Muscle of leg (tissue), 11 donors: ENCODE data around the gene RPL35. TPM values are rescaled to one million over a fixed set of nuclear protein-coding genes. Genes with fewer than 3 reads are reported as not detected.

Experiments
- DNase-seq: peaks from one replicate; pipeline ENCODE4 v3.0.0; 2013
- H3K27ac ChIP-seq: one replicate; pipeline ENCODE4 v1.5.1; 2013; ENCODE audit warnings: mild to moderate bottlenecking, low read length, control low read depth
- H3K27me3 ChIP-seq: one replicate; pipeline ENCODE4 v1.6.1; 2013; ENCODE audit warnings: low read length; ENCODE audit not compliant: control insufficient read depth, insufficient read depth
- H3K36me3 ChIP-seq: one replicate; pipeline ENCODE4 v1.6.1; 2013; ENCODE audit warnings: low read length; ENCODE audit not compliant: control insufficient read depth, insufficient read depth
- H3K4me1 ChIP-seq: one replicate; pipeline ENCODE4 v1.6.1; 2013; ENCODE audit warnings: low read length; ENCODE audit not compliant: control insufficient read depth, insufficient read depth
- H3K4me3 ChIP-seq: one replicate; pipeline ENCODE4 v1.5.1; 2013; ENCODE audit warnings: low read length, control low read depth
- H3K9me3 ChIP-seq: replicated peaks from 2 replicates; pipeline ENCODE4 v1.6.1; 2013; ENCODE audit warnings: low read depth, low read length; ENCODE audit not compliant: control insufficient read depth
- WGBS: methylation state at CpG from one replicate; pipeline ENCODE4 v1.1.5; 2013; ENCODE audit warnings: missing lambda C conversion rate; ENCODE audit not compliant: insufficient coverage; 5-methylcytosine and 5-hydroxymethylcytosine counted together
- polyA plus RNA-seq, 8 donors: library from polyadenylated mRNA; unstranded; fragments of 120-200 nt; gene quantifications; one replicate each; pipeline versions ENCODE4 v1.2.1 to v1.2.3, GENCODE V29; 2013; ENCODE audit warnings: inconsistent platforms in 1 of 8, low replicate concordance in 1 of 8; ENCODE audit not compliant: insufficient read length in 8 of 8, insufficient read depth in 1 of 8
- total RNA-seq: library from RNA; stranded (reverse); fragments of 120-200 nt; gene quantifications from one replicate; pipeline ENCODE4 v1.2.4, GENCODE V29; 2013

RPL35 gene
- total and polyA plus RNA-seq, 9 donors, result 1,814 to 4,378 (median 2,147) TPM

DNA sequence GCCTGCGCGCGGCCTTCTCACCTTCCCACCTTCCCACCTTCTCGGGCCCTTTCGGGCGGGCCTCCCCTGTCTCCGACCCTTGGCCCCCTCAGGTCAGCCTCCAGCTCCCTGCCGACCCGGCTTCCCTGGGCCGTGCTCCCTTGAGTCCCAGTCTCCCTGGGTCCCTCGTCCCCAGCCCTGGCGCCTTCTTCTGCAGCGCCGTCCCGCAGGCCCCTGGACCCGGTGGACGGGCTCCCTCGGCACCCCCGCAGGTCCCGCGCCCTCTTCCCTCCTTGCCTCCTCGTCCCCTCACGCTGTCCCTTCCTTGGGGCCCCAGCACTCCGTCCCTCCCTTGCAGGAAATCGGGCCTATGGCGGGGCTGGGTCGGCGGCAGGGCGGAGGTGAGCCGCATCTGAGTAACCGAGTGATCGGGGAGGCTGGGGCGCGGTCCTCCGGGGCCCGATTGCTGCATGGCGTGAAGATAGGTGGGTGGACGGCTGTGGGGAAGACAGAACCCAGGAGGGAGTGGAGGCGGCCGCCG is 7.8 kb upstream of the RPL35 start:
- Histone ChIP-seq H3K27ac (peak overlapping the region; percentile 89), H3K9me3 (no peaks in the 10 kb centered on the region), H3K27me3 (no peaks in the 10 kb centered on the region), H3K4me1 (peaks cover 29% of the 10 kb centered on the region), H3K4me3 (peak overlapping the region; percentile 99), H3K36me3 (peaks cover 20% of the 10 kb centered on the region)
- 0% methylated on average over 36 of the region's 41 CpGs for WGBS
- DNase-seq, result no peak

DNA sequence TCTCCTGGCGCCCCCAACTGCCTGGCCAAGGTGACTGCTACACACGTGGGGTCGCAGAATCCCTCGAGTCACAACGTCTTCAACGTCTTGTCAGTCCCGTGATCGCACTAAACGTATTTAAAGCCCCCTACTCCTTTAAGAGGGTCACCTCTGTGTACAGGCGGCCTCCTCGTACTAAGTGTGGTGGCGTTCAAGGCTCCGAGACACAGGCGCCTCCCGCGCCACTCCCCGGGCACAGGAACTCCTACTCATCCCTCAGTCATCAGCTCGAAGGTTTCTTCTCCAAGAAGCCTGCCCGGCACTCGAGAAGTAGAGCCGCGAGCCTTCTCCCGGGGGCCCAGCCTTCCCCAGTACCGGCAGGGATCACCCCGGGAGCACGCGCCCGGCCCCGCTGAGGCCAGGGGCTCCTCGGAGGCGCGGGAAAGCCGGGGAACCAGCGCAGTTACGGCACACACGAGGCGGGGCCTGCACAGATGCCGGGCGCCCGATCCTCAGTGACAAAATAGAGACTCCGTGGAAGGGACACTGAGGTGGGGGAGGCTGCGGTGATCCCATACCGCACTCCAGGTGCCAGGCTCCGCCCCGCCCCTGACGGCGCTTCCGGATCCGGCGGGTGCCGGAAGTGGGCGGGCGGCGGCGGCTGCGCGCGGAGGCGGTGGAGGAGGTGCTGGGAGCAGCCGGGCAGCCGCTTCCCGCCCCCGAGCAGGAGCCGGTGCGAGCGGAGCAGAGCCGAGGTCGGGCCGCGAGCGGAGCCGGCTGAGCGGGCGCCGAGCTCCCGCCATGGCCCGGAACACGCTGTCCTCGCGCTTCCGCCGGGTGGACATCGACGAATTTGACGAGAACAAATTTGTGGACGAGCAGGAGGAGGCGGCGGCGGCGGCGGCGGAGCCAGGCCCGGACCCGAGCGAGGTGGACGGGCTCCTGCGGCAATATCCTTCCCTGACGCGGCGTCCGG is 7.0 kb upstream of the RPL35 start:
- WGBS, result under 1% methylated on average over 101 of the region's 101 CpGs

DNA sequence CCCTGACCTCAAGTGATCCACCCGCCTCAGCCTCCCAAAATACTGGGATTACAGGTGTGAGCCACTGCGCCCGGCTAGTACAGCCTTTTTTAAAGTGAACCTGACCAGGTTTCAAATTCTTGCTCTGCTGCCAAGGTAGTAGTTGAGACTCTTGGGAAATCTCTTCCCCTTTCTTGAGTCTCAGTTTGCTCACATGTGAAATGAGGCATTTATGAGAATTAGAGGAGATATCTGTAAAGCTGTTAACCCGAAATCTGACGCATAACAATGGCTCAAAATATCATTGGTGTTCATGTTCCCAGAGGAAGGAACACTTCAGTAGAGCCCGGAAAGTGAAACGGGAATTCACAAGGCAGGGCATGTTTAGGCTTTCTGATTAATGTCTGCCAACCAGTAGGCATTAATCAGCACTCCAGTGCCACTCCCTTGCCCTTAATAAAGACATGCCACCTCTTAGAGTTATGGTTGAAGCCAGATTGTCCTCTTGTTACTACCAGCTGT is 1.7 kb upstream of the RPL35 start:
- Histone ChIP-seq H3K27ac (no peak overlapping the region), H3K4me3 (no peak overlapping the region)

More for the DNA sequence above, 7.0 kb upstream of the RPL35 start:
- peak overlapping the region; percentile 94 for H3K27ac ChIP-seq
- H3K36me3 ChIP-seq, result peaks cover 15% of the 10 kb centered on the region
- DNase-seq, result peak; percentile 94
- no peaks in the 10 kb centered on the region for H3K27me3 ChIP-seq
- peak overlapping the region; percentile 99 for H3K4me3 ChIP-seq
- H3K9me3 ChIP-seq, result no peaks in the 10 kb centered on the region
- peaks cover 29% of the 10 kb centered on the region for H3K4me1 ChIP-seq

DNA sequence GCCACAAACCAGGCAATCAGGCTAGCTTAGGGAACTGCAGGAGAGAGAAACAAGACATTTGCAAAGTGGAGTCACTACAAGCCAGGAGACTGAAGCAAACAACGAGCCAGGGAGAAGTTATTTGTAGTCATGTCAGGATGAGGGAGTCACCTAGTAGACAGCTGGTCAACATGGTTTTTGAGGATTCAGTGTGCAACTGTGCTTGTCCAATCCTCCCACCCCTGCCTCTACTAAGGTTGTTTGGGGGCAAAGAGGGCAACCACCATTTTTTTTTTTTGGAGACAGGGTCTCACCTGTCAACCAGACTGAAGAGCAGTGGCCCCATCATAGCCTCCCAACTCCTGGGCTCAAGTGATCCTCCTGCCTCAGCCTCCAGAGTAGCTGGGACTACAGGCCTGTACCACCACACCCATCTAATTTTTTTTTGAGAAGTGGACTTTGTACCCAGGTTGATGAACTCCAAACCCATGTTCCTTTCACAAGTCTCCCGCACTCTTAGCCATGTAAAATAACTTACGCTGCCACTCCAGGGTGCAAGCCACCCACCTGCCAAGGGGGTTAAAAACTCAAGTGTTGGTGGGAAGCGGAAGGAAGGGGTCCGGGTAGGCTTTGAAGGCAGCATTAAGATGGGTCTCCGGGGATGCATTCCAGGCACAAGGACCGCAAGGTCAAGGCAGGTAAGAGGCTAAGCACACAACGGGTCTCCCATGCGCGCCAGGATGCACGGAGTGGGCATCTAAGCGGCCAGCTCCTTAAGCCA is 995 bp downstream of the RPL35 start:
- Histone ChIP-seq H3K36me3 (peaks cover 53% of the 10 kb centered on the region), H3K4me3 (peak overlapping the region; percentile 100), H3K27ac (peak overlapping the region; percentile 89), H3K4me1 (peaks cover 37% of the 10 kb centered on the region), H3K9me3 (no peaks in the 10 kb centered on the region), H3K27me3 (no peaks in the 10 kb centered on the region)
- 3% methylated on average over 10 of the region's 12 CpGs for WGBS
- DNase-seq, result peak; percentile 45

More for the DNA sequence above, 1.7 kb upstream of the RPL35 start:
- Histone ChIP-seq H3K4me1 (peaks cover 35% of the 10 kb centered on the region), H3K9me3 (no peaks in the 10 kb centered on the region), H3K27me3 (no peaks in the 10 kb centered on the region), H3K36me3 (peaks cover 27% of the 10 kb centered on the region)
- WGBS, result 47% methylated on average over 3 of the region's 7 CpGs
- no peak for DNase-seq

DNA sequence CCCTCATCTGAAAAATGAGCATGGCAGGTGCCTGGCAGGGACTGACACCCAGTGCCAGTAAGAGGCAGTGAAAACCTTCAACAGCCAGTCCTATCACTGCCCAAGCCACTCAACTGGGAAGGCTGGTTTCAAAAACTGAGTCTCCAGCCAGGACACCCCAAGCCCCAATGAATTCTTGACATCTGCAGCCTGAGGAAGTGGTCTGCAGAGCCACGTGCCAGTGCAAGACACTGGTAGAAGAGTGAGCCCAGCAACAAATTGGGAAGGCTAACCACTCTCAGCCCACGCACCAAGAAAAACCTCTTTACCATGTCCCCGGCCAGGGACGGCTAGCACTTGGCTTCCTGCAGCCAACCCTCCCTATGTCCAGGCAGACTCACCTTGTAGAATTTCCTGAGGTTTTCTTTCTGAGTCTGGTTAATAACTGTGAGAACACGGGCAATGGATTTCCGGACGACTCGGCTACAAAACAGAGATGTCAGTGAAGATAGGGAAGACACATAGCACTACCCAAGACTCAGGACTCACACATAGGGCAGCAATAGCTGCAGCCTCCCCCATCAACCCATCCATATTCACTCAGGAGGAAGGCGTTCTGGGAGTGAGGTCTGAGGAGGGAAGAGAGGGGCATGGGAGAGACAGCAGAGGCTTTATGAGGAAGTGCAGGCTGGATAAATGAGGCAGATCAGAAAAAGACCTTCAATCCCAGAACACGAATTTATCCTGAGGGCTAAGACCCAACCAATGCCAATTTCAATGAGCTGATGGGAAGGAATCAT is 1.8 kb downstream of the RPL35 start:
- no peaks in the 10 kb centered on the region for H3K9me3 ChIP-seq
- H3K4me3 ChIP-seq, result peak overlapping the region; percentile 100
- H3K27ac ChIP-seq, result peak overlapping the region; percentile 89
- no peak for DNase-seq
- 67% methylated on average over 1 of the region's 10 CpGs for WGBS
- peaks cover 54% of the 10 kb centered on the region for H3K36me3 ChIP-seq
- no peaks in the 10 kb centered on the region for H3K27me3 ChIP-seq
- peaks cover 37% of the 10 kb centered on the region for H3K4me1 ChIP-seq

DNA sequence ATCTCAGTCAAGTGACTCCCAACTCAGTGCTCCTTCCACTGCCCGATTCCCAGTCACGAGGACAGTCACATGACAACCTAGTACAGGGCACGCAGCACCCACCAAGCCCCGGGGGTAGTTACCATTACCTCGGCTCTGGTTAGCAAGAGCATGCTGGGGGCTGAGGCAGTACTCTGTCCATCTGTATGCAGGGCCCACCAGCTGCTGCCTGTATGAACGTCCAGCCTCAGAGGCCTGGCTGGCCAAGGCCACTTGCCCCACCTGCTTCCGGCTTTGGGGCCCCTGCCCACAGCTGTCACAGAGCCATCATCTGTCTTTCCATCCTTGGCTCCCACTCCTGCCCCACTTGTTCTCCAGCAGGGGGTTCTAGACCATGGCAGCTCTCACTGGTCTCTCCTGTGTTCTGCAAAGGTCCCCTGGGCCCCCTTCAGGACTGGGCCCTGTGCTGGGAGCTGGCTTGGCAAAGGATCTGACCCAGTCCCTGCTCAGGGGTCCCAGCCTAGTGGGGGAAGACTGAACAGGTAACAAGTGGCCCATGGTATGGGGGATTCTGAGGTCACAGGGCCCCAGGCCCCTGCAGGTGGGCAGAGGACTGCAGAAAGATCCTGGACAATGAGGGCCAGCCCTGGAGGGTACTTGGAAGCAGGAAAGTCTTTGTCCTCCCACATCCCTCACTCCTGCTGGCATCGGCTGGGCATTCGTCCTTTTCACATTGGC is 3.3 kb downstream of the RPL35 start:
- Histone ChIP-seq H3K27ac (peak overlapping the region; percentile 69), H3K9me3 (no peaks in the 10 kb centered on the region), H3K27me3 (no peaks in the 10 kb centered on the region), H3K36me3 (peaks cover 54% of the 10 kb centered on the region), H3K4me3 (no peak overlapping the region), H3K4me1 (peaks cover 38% of the 10 kb centered on the region)
- WGBS, result 74% methylated on average over 5 of the region's 9 CpGs
- DNase-seq, result peak; percentile 70

DNA sequence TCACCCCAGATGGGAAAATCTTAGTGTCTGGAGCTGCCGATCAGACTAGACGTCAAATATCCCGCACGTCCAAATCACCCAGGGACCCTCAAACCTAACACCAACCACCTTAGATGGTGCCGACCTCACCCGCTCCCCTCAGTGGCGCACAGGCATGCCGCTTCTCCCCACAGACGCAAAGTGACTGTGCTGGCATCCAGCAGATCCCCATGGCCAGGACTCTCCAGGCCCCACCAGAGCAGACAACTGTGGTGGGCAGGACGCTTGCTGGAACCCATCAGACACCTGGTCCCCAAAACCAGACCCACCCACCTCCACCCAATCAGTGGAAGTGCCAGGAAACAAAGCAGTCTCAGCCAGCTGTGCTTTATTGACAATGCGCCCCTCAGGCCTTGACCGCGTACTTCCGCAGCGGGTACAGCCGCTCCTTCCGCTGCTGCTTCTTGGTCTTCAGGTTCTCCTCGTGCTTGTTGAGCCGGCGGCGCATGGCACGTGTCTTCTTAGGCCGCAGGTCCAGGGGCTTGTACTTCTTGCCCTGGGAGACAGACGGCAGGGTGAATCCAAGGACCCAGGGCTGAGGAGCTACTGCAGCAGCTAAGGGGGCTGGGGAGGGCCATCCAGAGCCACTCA is 4.1 kb downstream of the RPL35 start:
- H3K36me3 ChIP-seq, result peaks cover 54% of the 10 kb centered on the region
- DNase-seq, result no peak
- H3K27me3 ChIP-seq, result no peaks in the 10 kb centered on the region
- no peak overlapping the region for H3K4me3 ChIP-seq
- 88% methylated on average over 19 of the region's 24 CpGs for WGBS
- H3K4me1 ChIP-seq, result peaks cover 46% of the 10 kb centered on the region
- H3K9me3 ChIP-seq, result no peaks in the 10 kb centered on the region
- peak overlapping the region; percentile 9 for H3K27ac ChIP-seq

DNA sequence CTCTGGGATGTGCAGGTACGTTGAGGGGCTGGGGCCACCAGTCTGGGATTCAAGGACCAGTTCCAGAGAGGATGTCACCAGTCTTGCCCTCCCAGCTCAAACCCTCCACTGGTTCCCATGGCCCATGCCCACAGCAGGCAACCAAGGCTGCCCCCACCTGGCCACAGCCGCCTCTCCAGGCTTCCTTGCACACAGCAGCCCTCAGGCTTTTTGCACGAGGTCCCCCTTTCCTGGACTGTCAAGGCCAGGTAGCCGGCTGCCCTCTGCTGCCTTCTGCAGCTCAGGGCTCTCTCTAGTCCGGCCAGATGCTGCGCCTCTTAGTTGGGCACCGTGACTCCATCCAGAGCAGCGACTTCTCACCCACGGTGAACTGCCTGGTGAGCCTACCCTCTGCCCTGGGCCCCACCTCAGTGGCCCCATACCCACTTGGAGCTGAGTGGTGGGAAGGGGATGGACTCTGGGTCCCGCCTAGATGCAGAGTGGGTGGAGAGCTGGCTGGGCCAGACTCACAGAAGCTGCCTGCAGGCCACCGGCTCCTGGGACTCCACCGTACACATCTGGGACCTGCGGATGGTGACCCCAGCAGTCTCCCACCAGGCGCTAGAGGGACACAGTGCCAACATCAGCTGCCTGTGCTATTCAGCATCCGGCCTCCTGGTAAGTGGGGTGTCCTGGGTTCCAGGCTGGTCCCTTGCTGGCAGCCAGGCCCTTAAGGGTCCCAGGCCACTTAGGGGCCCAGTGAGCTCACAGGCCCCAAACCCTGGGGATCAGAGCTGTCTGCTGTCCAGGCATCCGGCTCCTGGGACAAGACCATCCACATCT is 5.6 kb downstream of the RPL35 start:
- no peak for DNase-seq
- WGBS, result 53% methylated on average over 12 of the region's 16 CpGs
- peaks cover 61% of the 10 kb centered on the region for H3K4me1 ChIP-seq

More for the DNA sequence above, 5.6 kb downstream of the RPL35 start:
- Histone ChIP-seq H3K9me3 (no peaks in the 10 kb centered on the region), H3K4me3 (no peak overlapping the region), H3K27me3 (no peaks in the 10 kb centered on the region), H3K27ac (no peak overlapping the region), H3K36me3 (peaks cover 54% of the 10 kb centered on the region)
